Gastroesophageal sphincter (tissue), 4 donors: ENCODE results near the gene FCER2. TPM values are rescaled to one million over a fixed set of nuclear protein-coding genes. Genes with fewer than 3 reads are reported as not detected.

ENCODE experiments used
- ATAC-seq: fragments of 150-250 bp; one replicate; pipeline ENCODE4 v1.9.1; 2016; ENCODE audit warnings: mild to moderate bottlenecking, moderate library complexity
- H3K27ac ChIP-seq, 4 donors: fragments of 200-600 bp; sonication (generic) in 3 of 4; 1 replicate in 3 of 4; 2 replicates in 1 of 4; pipeline ENCODE4 v1.5.1; 2016 to 2019
- H3K27me3 ChIP-seq: fragments of 200-600 bp; sonication (generic); one replicate; pipeline ENCODE4 v1.5.1; 2019
- H3K36me3 ChIP-seq, 2 donors: fragments of 200-600 bp; sonication (generic); one replicate each; pipeline ENCODE4 v1.5.1; 2019; ENCODE audit warnings: control low read depth in 1 of 2
- H3K4me1 ChIP-seq, 3 donors: fragments of 200-600 bp; sonication (generic); 1 replicate in 2 of 3; 2 replicates in 1 of 3; pipeline ENCODE4 v1.5.1; 2016 to 2019; ENCODE audit warnings: control low read depth in 2 of 3
- H3K4me3 ChIP-seq, 2 donors: fragments of 200-600 bp; sonication (generic); one replicate each; pipeline ENCODE4 v1.5.1; 2019; ENCODE audit warnings: mild to moderate bottlenecking in 1 of 2, moderate library complexity in 1 of 2
- H3K9me3 ChIP-seq, 3 donors: fragments of 200-600 bp; sonication (generic); one replicate each; pipeline ENCODE4 v1.5.1; 2017 to 2019; ENCODE audit warnings: control low read depth in 2 of 3
- EP300 ChIP-seq: sonication (generic); formaldehyde crosslinking; IDR thresholded peaks from one replicate; pipeline ENCODE4 v1.6.1; 2017; ENCODE audit warnings: antibody characterized with exemption, mild to moderate bottlenecking
- POLR2A ChIP-seq, 2 donors: fragments of 450-650 bp; IDR thresholded peaks; one replicate each; pipeline ENCODE4 v1.6.1; 2017; ENCODE audit warnings: antibody characterized with exemption in 2 of 2, mild to moderate bottlenecking in 2 of 2, moderate library complexity in 1 of 2
- POLR2AphosphoS5 ChIP-seq: sonication (generic); formaldehyde crosslinking; IDR thresholded peaks from one replicate; pipeline ENCODE4 v1.6.1; 2017; ENCODE audit warnings: antibody characterized with exemption
- WGBS, 2 donors: methylation state at CpG; one replicate each; pipeline ENCODE4 v1.1.5; 2018; ENCODE audit warnings: low coverage in 1 of 2; 5-methylcytosine and 5-hydroxymethylcytosine counted together
- total RNA-seq, 4 donors: library from RNA; depleted of rRNA; stranded (reverse); fragments of >200 nt; gene quantifications; one replicate each; pipeline ENCODE4 v1.1.0, GENCODE V29; 2016
- TF ChIP-seq, protein P1 (sequence below), 4 experiments: fragments of 200-600 bp in 2 of 4; fragments of 450-650 bp in 2 of 4; sonication (generic) in 1 of 4; IDR thresholded peaks; one replicate each; pipeline ENCODE4 v1.5.1; 2017 to 2019; ENCODE audit warnings: antibody characterized with exemption in 4 of 4, mild to moderate bottlenecking in 2 of 4, moderate library complexity in 2 of 4

FCER2 gene
- total RNA-seq, 4 donors from 2014 or later, result 1.2 TPM; not detected in 3

GRCh38 chr19:7670790-7671189, 31.1 kb downstream of the FCER2 start:
- no peak overlapping the region for H3K27ac ChIP-seq
- H3K36me3 ChIP-seq, result no peaks in the 10 kb centered on the region
- peaks cover 0 to 7% (median 0%) of the 10 kb centered on the region in 3 donors for H3K9me3 ChIP-seq
- WGBS, 2 donors, result 18 to 50% methylated on average over 1 to 6 of the region's 9 CpGs
- H3K4me1 ChIP-seq, result no peaks in the 10 kb centered on the region
- ATAC-seq, result no peak
- peaks cover 86% of the 10 kb centered on the region for H3K27me3 ChIP-seq
- H3K4me3 ChIP-seq, result no peak overlapping the region
- no peak for TF ChIP-seq EP300
- no peak for TF ChIP-seq POLR2AphosphoS5
- TF ChIP-seq, protein P1, sequence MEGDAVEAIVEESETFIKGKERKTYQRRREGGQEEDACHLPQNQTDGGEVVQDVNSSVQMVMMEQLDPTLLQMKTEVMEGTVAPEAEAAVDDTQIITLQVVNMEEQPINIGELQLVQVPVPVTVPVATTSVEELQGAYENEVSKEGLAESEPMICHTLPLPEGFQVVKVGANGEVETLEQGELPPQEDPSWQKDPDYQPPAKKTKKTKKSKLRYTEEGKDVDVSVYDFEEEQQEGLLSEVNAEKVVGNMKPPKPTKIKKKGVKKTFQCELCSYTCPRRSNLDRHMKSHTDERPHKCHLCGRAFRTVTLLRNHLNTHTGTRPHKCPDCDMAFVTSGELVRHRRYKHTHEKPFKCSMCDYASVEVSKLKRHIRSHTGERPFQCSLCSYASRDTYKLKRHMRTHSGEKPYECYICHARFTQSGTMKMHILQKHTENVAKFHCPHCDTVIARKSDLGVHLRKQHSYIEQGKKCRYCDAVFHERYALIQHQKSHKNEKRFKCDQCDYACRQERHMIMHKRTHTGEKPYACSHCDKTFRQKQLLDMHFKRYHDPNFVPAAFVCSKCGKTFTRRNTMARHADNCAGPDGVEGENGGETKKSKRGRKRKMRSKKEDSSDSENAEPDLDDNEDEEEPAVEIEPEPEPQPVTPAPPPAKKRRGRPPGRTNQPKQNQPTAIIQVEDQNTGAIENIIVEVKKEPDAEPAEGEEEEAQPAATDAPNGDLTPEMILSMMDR (IDR thresholded peaks at IDR 0.05), result no peak
- no peak for TF ChIP-seq POLR2A (IDR thresholded peaks at IDR 0.05)

DNA sequence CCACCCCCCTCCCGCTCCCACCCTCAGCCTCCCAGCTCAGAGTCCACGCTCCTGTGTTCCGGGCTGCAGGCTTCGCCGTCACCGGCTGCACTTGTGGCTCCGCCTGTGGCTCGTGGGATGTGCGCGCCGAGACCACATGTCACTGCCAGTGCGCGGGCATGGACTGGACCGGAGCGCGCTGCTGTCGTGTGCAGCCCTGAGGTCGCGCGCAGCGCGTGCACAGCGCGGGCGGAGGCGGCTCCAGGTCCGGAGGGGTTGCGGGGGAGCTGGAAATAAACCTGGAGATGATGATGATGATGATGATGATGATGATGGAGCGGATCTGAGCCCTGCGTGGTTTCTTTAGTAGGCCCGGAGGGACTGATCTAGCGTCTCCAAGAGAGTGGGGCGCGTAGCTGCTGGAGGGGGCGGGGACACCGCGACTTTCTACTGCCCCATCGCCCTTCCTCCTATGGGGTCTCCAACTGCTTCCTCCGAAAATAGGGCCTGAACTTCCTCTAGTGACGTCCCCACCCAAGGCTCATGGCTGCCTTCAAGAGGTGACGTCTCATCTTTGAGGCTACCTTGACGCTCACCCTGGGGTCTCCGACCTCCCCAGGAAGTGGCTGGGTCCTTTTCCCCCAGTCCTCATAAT, 31.7 kb downstream of the FCER2 start:
- no peak for ATAC-seq
- no peaks in the 10 kb centered on the region for H3K4me1 ChIP-seq
- H3K9me3 ChIP-seq, result peaks cover 0 to 7% (median 0%) of the 10 kb centered on the region in 3 donors
- no peak overlapping the region for H3K27ac ChIP-seq
- no peaks in the 10 kb centered on the region for H3K36me3 ChIP-seq
- H3K27me3 ChIP-seq, result peaks cover 86% of the 10 kb centered on the region
- no peak overlapping the region for H3K4me3 ChIP-seq
- TF ChIP-seq POLR2AphosphoS5, result no peak
- WGBS, 2 donors, result 1% methylated on average over 18 of the region's 43 CpGs; no CpG with 5 or more reads in 1 of the 2 donors

GRCh38 chr19:7669641-7670040, 32.3 kb downstream of the FCER2 start:
- TF ChIP-seq EP300 (no peak), POLR2AphosphoS5 (no peak), POLR2A (IDR thresholded peaks at IDR 0.05) (no peak)
- TF ChIP-seq, protein P1 (IDR thresholded peaks at IDR 0.05), result no peak
- WGBS, 2 donors, result 25 to 29% methylated on average over 4 to 8 of the region's 9 CpGs
- Histone ChIP-seq H3K4me1 (no peaks in the 10 kb centered on the region), H3K27ac (no peak overlapping the region), H3K27me3 (peaks cover 88% of the 10 kb centered on the region), H3K4me3 (no peak overlapping the region), H3K9me3 (peaks cover 0 to 7% (median 0%) of the 10 kb centered on the region in 3 donors), H3K36me3 (no peaks in the 10 kb centered on the region)
- no peak for ATAC-seq

GRCh38 chr19:7668842-7669241, 33.1 kb downstream of the FCER2 start, which contains the start of gene RETN:
TSS of gene RETN (plus strand) at chr19:7669049. CDS start at chr19:7669327, 278 bp downstream.
- Histone ChIP-seq H3K27ac (no peak within 1 kb of the TSS), H3K27me3 (peaks cover 89% of the 10 kb centered on the region), H3K36me3 (no peaks in the 10 kb centered on the region), H3K4me1 (no peaks in the 10 kb centered on the region), H3K9me3 (peaks cover 0 to 4% (median 0%) of the 10 kb centered on the region in 3 donors), H3K4me3 (no peak within 1 kb of the TSS)
- ATAC-seq, result no peak
- TF ChIP-seq EP300 (no peak), POLR2A (IDR thresholded peaks at IDR 0.05) (no peak), POLR2AphosphoS5 (no peak)
- TF ChIP-seq, protein P1 (IDR thresholded peaks at IDR 0.05), result no peak
- no CpG with 5 or more reads among the region's 9 CpGs for WGBS, 2 donors

DNA sequence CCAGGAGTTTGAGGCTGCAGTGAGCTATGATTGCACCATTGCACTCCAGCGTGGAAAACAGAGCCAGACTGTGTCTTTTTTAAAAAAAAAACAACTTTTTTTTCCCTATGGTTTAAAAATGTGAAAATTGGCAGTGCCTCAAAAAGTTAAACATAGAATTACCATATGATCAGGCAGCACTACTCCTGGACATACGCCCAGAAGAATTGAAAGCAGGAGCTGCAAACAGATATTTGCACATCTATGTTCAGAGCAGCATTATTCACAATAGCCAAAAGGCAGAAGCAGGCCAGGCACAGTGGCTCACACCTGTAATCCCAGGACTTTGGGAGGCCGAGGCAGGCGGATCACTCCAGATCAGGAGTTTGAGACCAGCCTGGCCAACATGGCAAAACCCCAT, 36.9 kb downstream of the FCER2 start:
- WGBS, 2 donors, result 11 to 38% methylated on average over 4 of the region's 4 CpGs
- no peak overlapping the region for H3K27ac ChIP-seq
- peaks cover 84% of the 10 kb centered on the region for H3K27me3 ChIP-seq
- H3K4me3 ChIP-seq, result no peak overlapping the region
- no peak for ATAC-seq
- TF ChIP-seq POLR2AphosphoS5 (no peak), EP300 (no peak), POLR2A (IDR thresholded peaks at IDR 0.05) (no peak)
- TF ChIP-seq, protein P1 (IDR thresholded peaks at IDR 0.05), result no peak
- no peaks in the 10 kb centered on the region for H3K36me3 ChIP-seq
- no peaks in the 10 kb centered on the region for H3K9me3 ChIP-seq
- no peaks in the 10 kb centered on the region for H3K4me1 ChIP-seq
